Activated naive CD8-positive, alpha-beta T cell treated with anti-CD3 and anti-CD28 coated beads, Interleukin-2, amount 50 U/mL, for 16 hours (primary cell): ENCODE data around the gene RPL15.
A peak's percentile ranks its signal among the peaks of the same experiment; 100 is the strongest.
"Not testable (repeated sequence)": the region's sequence is repeated elsewhere in the genome, so short reads cannot be mapped to it uniquely, and the experiment has no call there.

Experiments used
- DNase-seq: peaks from one replicate; pipeline ENCODE4 v3.0.0-alpha.2; 2020; ENCODE audit warnings: low read depth, low spot score

Gene RPL15

DNA sequence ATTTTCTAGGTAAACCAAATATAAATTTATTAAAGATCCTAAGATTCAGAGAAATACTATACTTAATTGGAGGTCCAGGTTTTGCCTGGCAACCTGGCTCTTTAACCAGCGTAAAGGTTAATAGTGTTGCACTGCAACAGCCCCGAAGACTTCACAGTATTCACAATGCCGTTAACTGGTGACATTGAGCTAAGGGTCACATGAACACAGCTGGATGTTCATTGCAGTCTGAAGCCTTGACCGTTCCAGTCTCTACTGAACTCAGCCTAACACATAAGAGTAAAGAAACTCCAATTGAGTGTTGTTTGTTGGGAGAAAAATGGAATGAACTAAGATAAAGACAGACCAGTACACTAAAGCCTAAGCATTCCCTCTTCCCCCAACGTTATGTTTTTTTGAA is 27.0 kb upstream of the RPL15 start:
- no peak for DNase-seq

DNA sequence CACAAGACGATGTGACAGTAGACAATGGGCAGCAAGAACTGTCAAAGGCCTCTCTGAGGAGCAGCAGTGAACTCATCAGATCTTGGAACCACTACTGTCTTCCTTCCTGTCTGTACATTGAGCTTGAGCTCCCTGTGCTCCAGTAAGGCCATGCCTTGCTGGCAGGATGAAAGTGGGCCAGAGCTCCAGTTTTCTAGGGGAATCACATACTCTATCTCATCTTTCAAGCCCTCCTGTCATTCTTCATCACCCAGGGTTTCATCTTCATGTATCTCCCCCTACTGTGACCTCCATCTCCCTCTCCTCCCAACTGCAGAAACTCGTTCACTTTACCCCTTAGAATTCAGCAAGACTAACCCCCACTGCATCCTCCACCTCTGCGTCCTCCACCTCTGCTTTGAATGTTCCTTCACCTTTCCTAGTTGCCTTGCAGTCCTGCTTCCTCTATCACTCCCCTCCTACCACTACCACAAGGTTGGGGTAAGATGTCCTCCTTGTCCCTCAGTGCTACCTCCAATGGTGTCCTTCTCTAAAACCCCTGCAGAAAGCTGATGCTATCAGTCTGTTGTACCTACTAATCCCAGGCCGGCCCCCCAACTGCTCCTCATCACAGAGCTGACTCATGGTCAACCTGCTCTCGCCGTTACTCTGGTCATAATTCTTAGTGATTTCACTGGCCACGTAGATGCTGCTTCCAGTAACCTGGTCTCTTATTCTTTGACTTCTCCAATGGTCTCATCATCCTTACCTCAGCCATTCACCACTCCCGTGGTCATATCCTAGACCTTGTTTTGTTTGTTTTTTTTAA is 22.5 kb upstream of the RPL15 start:
- DNase-seq, result no peak

DNA sequence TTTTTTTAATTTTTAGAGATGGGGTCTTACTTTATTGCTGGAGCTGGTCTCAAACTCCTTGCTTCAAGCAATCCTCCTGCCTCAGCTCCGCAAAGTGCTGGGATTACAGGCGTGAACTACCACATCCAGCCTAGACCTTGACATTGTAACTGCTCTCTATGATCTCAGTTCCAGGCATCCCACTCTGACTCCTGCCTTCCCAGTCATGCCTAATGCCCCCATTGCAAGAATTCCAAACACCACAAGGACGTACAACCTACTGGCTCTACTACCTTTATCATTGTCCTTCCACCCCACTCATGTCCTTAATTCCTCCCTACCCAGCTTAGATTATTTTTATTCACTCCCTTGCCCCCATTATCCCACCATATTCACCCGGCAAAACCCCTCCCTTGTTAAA is 21.8 kb upstream of the RPL15 start:
- no peak for DNase-seq

GRCh38 chr3:23900744-23901143 is 16.2 kb upstream of the RPL15 start:
- DNase-seq, result no peak

- DNase-seq, result no peak
Measured at GRCh38 chr3:23904545-23904944, 12.4 kb upstream of the RPL15 start.

DNA sequence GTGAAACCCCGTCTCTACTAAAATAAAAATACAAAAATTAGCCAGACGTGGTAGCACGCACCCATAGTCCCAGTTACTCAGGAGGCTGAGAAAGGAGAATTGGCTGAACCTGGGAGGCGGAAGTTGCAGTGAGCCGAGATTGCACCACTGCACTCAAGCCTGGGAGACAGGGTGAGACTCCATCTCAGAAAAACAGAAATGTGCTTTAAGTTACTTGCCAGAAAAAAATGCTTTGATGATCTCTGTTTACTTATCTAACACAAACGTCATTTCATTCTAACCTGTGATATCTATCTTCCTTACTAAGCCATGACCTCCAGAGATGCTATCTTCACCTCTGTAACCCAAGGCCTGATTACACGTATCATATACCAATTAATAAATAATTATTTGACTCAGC is 7.6 kb upstream of the RPL15 start:
- no peak for DNase-seq

- no peak for DNase-seq
Measured at GRCh38 chr3:23911397-23911796, 5.5 kb upstream of the RPL15 start.

DNA sequence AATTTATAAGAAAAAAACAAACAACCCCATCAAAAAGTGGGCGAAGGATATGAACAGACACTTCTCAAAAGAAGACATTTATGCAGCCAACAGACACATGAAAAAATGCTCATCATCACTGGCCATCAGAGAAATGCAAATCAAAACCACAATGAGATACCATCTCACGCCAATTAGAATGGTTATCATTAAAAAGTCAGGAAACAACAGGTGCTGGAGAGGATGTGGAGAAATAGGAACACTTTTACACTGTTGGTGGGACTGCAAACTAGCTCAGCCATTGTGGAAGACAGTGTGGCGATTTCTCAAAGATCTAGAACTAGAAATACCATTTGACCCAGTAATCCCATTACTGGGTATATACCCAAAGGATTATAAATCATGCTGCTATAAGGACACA is 4.6 kb upstream of the RPL15 start:
- not testable (repeated sequence) for DNase-seq

GRCh38 chr3:23913182-23913581 is 3.8 kb upstream of the RPL15 start:
- DNase-seq, result no peak

DNA sequence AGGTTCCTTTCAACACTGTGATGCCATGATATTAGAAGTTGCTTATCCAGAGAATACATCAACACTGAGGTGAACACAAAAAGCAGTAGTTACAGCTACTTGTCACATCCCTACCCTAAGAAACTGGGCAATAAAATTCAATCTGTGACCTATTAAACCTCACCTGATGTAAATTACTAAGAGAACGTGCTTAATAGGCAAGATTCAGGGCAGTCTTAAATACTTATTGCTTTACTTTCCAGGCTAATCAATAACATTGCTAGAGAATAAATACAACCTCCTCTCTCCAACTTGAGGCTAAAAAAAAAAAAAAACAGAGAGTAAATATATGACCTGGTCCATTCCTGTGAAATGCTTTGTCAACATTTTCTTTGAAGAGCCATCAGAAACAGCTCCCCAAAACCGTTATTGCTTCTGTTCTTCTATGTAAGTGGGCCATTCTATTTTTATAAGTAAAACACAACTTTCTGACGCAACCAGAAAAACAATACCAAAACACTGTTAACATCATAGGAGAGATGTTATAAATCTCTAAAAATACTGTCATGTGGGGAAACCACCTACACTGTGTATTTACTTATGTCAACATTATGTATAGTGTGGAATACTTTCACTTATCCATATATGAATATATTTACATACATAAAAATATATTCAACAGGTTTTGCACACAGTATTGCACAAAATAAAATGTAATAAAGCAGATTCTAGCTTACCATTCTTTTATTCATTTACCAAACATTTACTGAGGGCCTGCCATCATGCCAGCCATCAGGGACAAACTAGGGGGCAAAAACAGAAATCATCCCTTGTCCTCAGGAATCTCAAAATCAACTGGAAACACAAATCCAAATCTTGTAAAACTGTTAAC is 2.8 kb upstream of the RPL15 start:
- DNase-seq, result no peak

- DNase-seq, result no peak
Measured at GRCh38 chr3:23915537-23916108, 1.3 kb upstream of the RPL15 start.

DNA sequence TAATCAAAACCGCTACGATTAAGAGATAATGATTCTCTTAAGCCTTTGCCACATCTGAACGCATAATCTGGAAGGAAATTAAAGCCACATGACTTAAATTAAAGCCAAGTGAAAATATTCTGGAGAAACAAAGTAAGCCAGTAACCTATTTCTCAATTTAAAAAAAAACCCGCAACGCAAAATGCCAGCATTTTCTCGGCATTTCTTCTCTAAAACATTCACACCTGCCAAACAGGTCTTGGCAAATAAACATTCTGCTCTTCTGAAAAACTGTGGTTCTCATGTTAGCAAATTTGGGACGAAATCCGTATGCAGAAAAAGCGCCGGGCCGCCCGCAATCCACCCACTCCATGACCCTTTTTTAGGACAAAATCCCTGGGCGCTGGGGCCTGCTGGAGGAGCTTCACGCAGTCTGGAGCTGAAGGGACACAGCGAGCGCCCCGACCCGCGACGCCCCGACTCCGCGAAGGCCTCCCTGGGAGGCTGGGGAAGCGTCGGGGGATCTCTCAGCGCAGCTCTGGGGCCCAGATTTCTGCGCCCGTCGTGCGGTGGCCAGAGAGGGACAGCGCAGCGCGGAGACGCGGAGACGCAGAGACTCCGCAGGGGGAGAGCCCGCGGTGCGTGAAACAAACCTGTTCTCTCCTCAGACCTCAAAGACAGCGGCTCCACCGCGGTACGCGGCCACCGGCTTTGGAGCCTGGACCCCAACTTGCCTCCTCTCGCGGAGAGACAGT is 613 bp upstream of the RPL15 start:
- DNase-seq, result no peak

GRCh38 chr3:23917679-23918303 is 859 bp downstream of the RPL15 start:
- peak; percentile 59 for DNase-seq

DNA sequence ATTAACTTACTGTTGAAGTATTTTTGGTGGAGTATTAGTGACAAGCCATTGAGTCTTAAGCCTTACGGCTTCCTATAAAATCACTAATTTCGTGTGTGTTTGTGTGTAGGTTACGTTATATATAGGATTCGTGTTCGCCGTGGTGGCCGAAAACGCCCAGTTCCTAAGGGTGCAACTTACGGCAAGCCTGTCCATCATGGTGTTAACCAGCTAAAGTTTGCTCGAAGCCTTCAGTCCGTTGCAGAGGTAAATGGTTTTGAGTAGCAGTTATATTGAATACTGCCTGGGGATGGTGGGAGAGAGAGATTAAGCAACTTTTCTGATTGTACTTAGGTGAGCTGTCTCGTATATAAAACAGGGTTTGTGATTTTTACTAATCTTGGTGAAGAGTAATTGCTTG is 1.4 kb downstream of the RPL15 start:
- DNase-seq, result not testable (repeated sequence)

DNA sequence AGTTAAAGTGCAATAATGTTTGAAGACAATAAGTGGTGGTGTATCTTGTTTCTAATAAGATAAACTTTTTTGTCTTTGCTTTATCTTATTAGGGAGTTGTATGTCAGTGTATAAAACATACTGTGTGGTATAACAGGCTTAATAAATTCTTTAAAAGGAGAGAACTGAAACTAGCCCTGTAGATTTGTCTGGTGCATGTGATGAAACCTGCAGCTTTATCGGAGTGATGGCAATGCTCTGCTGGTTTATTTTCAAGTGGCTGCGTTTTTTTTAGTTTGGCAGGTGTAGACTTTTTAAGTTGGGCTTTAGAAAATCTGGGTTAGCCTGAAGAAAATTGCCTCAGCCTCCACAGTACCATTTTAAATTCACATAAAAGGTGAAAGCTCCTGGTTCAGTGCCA is 2.7 kb downstream of the RPL15 start:
- DNase-seq, result no peak

- DNase-seq, result no peak
Measured at GRCh38 chr3:23920151-23920655, 3.3 kb downstream of the RPL15 start.

DNA sequence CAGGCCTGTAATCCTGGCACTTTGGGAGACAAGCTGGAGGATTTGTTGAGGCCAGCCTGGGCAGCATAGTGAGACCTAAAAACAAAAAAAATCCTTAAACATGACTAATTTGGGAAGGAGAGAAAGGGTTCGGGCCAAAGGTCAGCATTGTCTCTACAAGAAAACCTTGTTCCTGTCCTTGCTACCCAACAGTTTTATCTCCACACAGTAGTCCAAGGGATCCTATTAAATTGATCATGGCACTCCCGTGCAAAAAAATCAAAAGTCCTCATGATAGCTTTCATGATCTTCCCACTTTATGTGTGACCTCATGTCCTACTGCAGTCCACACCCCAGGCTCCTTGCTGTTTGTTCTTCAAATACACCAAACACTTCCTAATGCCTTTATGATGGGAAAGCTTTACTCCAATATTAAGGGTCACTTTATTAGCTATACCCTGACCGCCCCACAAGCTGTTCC is 4.2 kb downstream of the RPL15 start:
- no peak for DNase-seq

DNA sequence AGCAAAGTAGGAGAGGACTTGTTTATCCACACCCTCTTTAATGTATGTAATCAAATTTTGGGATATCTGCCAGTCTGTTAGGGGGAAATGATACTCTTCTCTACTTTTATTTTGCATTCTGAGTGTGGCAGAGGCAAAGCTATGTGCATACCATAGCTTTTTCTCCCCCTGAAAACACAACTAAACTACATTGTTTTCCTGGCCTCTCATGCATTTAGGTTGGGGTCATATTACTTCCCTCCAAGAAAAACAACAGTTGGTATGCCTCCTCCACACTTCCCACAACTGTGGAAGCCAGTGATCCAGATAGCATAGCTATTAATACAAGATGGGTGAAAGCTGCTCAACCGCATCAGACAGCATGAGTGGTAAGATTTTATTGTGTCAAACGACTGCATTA is 6.9 kb downstream of the RPL15 start:
- DNase-seq, result no peak

DNA sequence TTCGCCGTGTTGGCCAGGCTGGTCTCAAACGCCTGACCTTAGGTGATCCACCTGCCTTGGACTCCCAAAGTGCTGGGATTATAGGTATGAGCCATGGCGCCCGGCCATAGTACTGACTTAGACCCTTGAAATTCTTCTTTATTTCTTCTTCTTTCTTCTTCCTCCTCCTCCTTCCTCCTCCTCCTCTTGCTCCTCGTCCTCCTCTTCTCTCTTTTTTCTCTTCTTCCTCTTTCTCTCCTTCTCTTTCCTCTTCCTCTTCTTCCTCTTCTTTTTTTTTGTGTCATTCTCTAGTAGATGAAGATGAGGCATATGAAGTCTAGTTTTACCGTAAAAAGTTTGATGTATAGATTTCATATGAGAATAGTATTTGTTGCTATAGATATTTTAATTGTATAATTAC is 9.3 kb downstream of the RPL15 start:
- DNase-seq, result no peak

GRCh38 chr3:23926736-23927135 is 9.8 kb downstream of the RPL15 start:
- DNase-seq, result no peak

GRCh38 chr3:23928524-23928923 is 11.6 kb downstream of the RPL15 start:
- DNase-seq, result no peak
